HCT116 (cell line): ENCODE data around the gene CENPP. TPM values are rescaled to one million over a fixed set of nuclear protein-coding genes. Genes with fewer than 3 reads are reported as not detected.

ENCODE experiments used
- ATAC-seq: fragments of 200-7000 bp; cut with Tn5 transposase; 2 replicates; pipeline ENCODE4 v1.9.1; 2020; ENCODE audit warnings: mild to moderate bottlenecking, moderate library complexity
- BruUV-seq: library from RNA; stranded (reverse); fragments of 400-500 nt; replicated peaks from 2 replicates; lab custom pipeline; 2021; lab: Mats Ljungman, UMichigan
- CTCF ChIA-PET: fragments of 300-600 bp; sonication (Branson Sonifier 250); formaldehyde crosslinking; loops from one replicate; lab custom pipeline; 2021; ENCODE audit warnings: antibody characterized with exemption; lab: Charles Lee
- POLR2A ChIA-PET: fragments of 300-600, 350-600 bp; sonication (Branson Sonifier 250); formaldehyde crosslinking; loops from one replicate; lab custom pipeline; 2021; ENCODE audit warnings: antibody characterized with exemption; lab: Charles Lee
- RAD21 ChIA-PET, 2 experiments: fragments of 300-600 bp; sonication (Branson Sonifier 250); formaldehyde crosslinking; loops; one replicate each; lab custom pipeline; 2023; ENCODE audit warnings: low total read pairs in 2 of 2; ENCODE audit not compliant: uncharacterized antibody in 2 of 2, unreplicated experiment in 2 of 2, low non-redundant PET in 1 of 2; lab: Charles Lee
- DNase-seq: peaks from one replicate; pipeline ENCODE4 v3.0.0-alpha.2; 2010; ENCODE audit warnings: low read depth, low spot score
- H2AFZ ChIP-seq: fragments of 200-600 bp; shearing (Covaris generic), sonication (generic); 2 replicates; pipeline ENCODE4 v1.6.1; 2017; ENCODE audit warnings: low read depth, mixed run types, mixed read lengths, antibody characterized with exemption, low read length; ENCODE audit not compliant: poor library complexity, severe bottlenecking
- H3K27ac ChIP-seq: 2 replicates; pipeline ENCODE4 v1.5.1; 2012; ENCODE audit warnings: low read depth, low read length
- H3K27me3 ChIP-seq: fragments of 200-600 bp; sonication (generic); 2 replicates; pipeline ENCODE4 v1.6.1; 2016; ENCODE audit warnings: mixed run types, low read length, mixed read lengths; ENCODE audit not compliant: insufficient read depth
- H3K36me3 ChIP-seq, 2 experiments: fragments of 200-500 bp in 1 of 2; fragments of 200-600 bp in 1 of 2; sonication (Bioruptor generic) in 1 of 2; sonication (generic) in 1 of 2; 2 replicates each; pipeline versions ENCODE4 v1.5.1 to v1.6.1; 2014 to 2016; ENCODE audit warnings: low read length in 2 of 2, inconsistent platforms in 1 of 2, mixed read lengths in 1 of 2, mixed run types in 1 of 2; ENCODE audit not compliant: insufficient read depth in 2 of 2, control insufficient read depth in 1 of 2
- H3K4me1 ChIP-seq, 2 experiments: fragments of 200-600 bp in 1 of 2; sonication (generic) in 1 of 2; 2 replicates each; pipeline versions ENCODE4 v1.5.1 to v1.6.1; 2012 to 2017; ENCODE audit warnings: low read length in 2 of 2, inconsistent platforms in 1 of 2, mild to moderate bottlenecking in 1 of 2, mixed read lengths in 1 of 2, mixed run types in 1 of 2, moderate library complexity in 1 of 2; ENCODE audit not compliant: insufficient read depth in 2 of 2, control insufficient read depth in 1 of 2
- H3K4me2 ChIP-seq: fragments of 200-600 bp; sonication (generic); 2 replicates; pipeline ENCODE4 v1.6.1; 2017; ENCODE audit warnings: mixed run types, low read length, mixed read lengths
- H3K4me3 ChIP-seq, 2 experiments: fragments of 200-600 bp in 1 of 2; sonication (generic) in 1 of 2; replicated peaks in 1 of 2; 2 replicates each; pipeline ENCODE4 v1.5.1; 2011 to 2016; ENCODE audit warnings: low read length in 2 of 2, control low read depth in 1 of 2, low read depth in 1 of 2, mild to moderate bottlenecking in 1 of 2, mixed read lengths in 1 of 2, mixed run types in 1 of 2
- H3K79me2 ChIP-seq: fragments of 200-600 bp; sonication (generic); 2 replicates; pipeline ENCODE4 v1.6.1; 2017; ENCODE audit warnings: mild to moderate bottlenecking, mixed run types, low read length, moderate library complexity, mixed read lengths; ENCODE audit not compliant: insufficient read depth
- H3K9ac ChIP-seq: fragments of 200-600 bp; sonication (generic); 2 replicates; pipeline ENCODE4 v1.6.1; 2016; ENCODE audit warnings: low read length, mixed read lengths
- H3K9me2 ChIP-seq: fragments of 200-600 bp; sonication (generic), shearing (Covaris generic); 2 replicates; pipeline ENCODE4 v1.6.1; 2017; ENCODE audit warnings: mixed run types, mild to moderate bottlenecking, moderate library complexity; ENCODE audit not compliant: insufficient read depth
- H3K9me3 ChIP-seq, 2 experiments: fragments of 200-500 bp in 1 of 2; fragments of 200-600 bp in 1 of 2; sonication (Bioruptor generic) in 1 of 2; sonication (generic) in 1 of 2; 2 replicates each; pipeline ENCODE4 v1.6.1; 2014 to 2017; ENCODE audit warnings: low read length in 2 of 2, mixed read lengths in 2 of 2, inconsistent platforms in 1 of 2, low read depth in 1 of 2, mild to moderate bottlenecking in 1 of 2, mixed run types in 1 of 2, moderate library complexity in 1 of 2; ENCODE audit not compliant: control insufficient read depth in 1 of 2, insufficient read depth in 1 of 2
- H4K20me1 ChIP-seq: fragments of 200-600 bp; sonication (generic), shearing (Covaris generic); 2 replicates; pipeline ENCODE4 v1.6.1; 2017; ENCODE audit warnings: mixed run types, mild to moderate bottlenecking, moderate library complexity; ENCODE audit not compliant: insufficient read depth
- ATF3 ChIP-seq: IDR thresholded peaks from 2 replicates; pipeline ENCODE4 v1.6.1; 2012
- CBX3 ChIP-seq: IDR thresholded peaks from 2 replicates; pipeline ENCODE4 v1.6.1; 2012; ENCODE audit warnings: low read depth
- CEBPB ChIP-seq: IDR thresholded peaks from 2 replicates; pipeline ENCODE4 v1.6.1; 2012; ENCODE audit warnings: low read depth
- EGR1 ChIP-seq: IDR thresholded peaks from 2 replicates; pipeline ENCODE4 v1.6.1; 2012; ENCODE audit warnings: low read depth
- ELF1 ChIP-seq: IDR thresholded peaks from 2 replicates; pipeline ENCODE4 v1.6.1; 2012; ENCODE audit warnings: low read depth, borderline replicate concordance
- MAX ChIP-seq: IDR thresholded peaks from 2 replicates; pipeline ENCODE4 v1.6.1; 2012
- POLR2A ChIP-seq: IDR thresholded peaks from 2 replicates; pipeline ENCODE4 v1.7.0; 2011; ENCODE audit warnings: borderline replicate concordance; ENCODE audit not compliant: insufficient read depth, insufficient read length; ENCODE audit errors: extremely low read depth
- RAD21 ChIP-seq: IDR thresholded peaks from 2 replicates; pipeline ENCODE4 v1.6.1; 2012; ENCODE audit warnings: low read depth, mild to moderate bottlenecking
- SIN3A ChIP-seq: IDR thresholded peaks from 2 replicates; pipeline ENCODE4 v1.6.1; 2012; ENCODE audit warnings: low read depth
- SP1 ChIP-seq: IDR thresholded peaks from 2 replicates; pipeline ENCODE4 v1.6.1; 2012; ENCODE audit warnings: low read depth
- SRF ChIP-seq: IDR thresholded peaks from 2 replicates; pipeline ENCODE4 v1.6.1; 2012; ENCODE audit warnings: low read depth
- YY1 ChIP-seq: IDR thresholded peaks from 2 replicates; pipeline ENCODE4 v1.6.1; 2011; ENCODE audit warnings: low read length, low read depth, moderate library complexity, mild to moderate bottlenecking; ENCODE audit not compliant: insufficient replicate concordance; ENCODE audit errors: extremely low read depth
- ZFX ChIP-seq: fragments of 450-650 bp; IDR thresholded peaks from 2 replicates; pipeline ENCODE4 v1.6.1; 2017
- intact Hi-C: fragments of 100-400 bp; cut with micrococcal nuclease; formaldehyde crosslinking; loops from 2 replicates; pipeline ENCODE4 v1.10.0; 2022
- total RNA-seq: library from RNA; stranded (reverse); gene quantifications from one replicate; pipeline ENCODE4 v1.2.1, GENCODE V29; 2021; ENCODE audit not compliant: unreplicated experiment
- TF ChIP-seq, protein P1 (sequence below): IDR thresholded peaks from 2 replicates; pipeline ENCODE4 v1.6.1; 2012; ENCODE audit warnings: low read depth

Gene CENPP
- total RNA-seq, 1 experiment from 2014 or later = 7.0 TPM

GRCh38 chr9:92659601-92660000 lies 333.8 kb downstream of the CENPP start (continued):
- TF ChIP-seq SP1 (no peak), EGR1 (no peak), CBX3 (no peak)

GRCh38 chr9:92660266-92660665 lies 334.5 kb downstream of the CENPP start:
- H4K20me1 ChIP-seq = no peaks in the 10 kb centered on the region
- no peaks in the 10 kb centered on the region for H3K27me3 ChIP-seq
- H3K9ac ChIP-seq = no peak overlapping the region
- H2AFZ ChIP-seq = no peak overlapping the region
- no peak for TF ChIP-seq POLR2A
- TF ChIP-seq ELF1 = no peak
- TF ChIP-seq, all 23 proteins: peak for 0
- H3K79me2 ChIP-seq = peaks cover 76% of the 10 kb centered on the region
- no peak overlapping the region for H3K27ac ChIP-seq
- RAD21 ChIA-PET = no interaction called here
- no peaks in the 10 kb centered on the region for H3K9me3 ChIP-seq
- intact Hi-C loops = no loop called here
- no TSS peak for BruUV-seq
- H3K4me1 ChIP-seq = no peaks in the 10 kb centered on the region
- DNase-seq (no peak), ATAC-seq (no peak)
- POLR2A ChIA-PET = interaction anchor here (1.3 kb wide), 1 partner anchor 10 kb away, joined by 3 read pairs; the partner anchor contains the start of gene IPPK
- no peaks in the 10 kb centered on the region for H3K9me2 ChIP-seq
- no peak overlapping the region for H3K4me3 ChIP-seq
- H3K4me2 ChIP-seq = no peak overlapping the region
- CTCF ChIA-PET = no interaction called here
- peaks cover 2 to 4% of the 10 kb centered on the region in 2 experiments; a peak in 3 of 4 replicates for H3K36me3 ChIP-seq

GRCh38 chr9:92661127-92661526 lies 335.4 kb downstream of the CENPP start:
- RAD21 ChIA-PET = no interaction called here
- H3K36me3 ChIP-seq = peaks cover 4 to 8% of the 10 kb centered on the region in 2 experiments; a peak in 2 of 4 replicates
- H3K79me2 ChIP-seq = peaks cover 84% of the 10 kb centered on the region
- DNase-seq (no peak), ATAC-seq (no peak)
- POLR2A ChIA-PET = no interaction called here
- no peaks in the 10 kb centered on the region for H3K9me2 ChIP-seq
- no peaks in the 10 kb centered on the region for H3K4me1 ChIP-seq
- no peak overlapping the region for H2AFZ ChIP-seq
- no peaks in the 10 kb centered on the region for H4K20me1 ChIP-seq
- H3K9ac ChIP-seq = no peak overlapping the region
- no TSS peak for BruUV-seq
- no peak overlapping the region for H3K27ac ChIP-seq
- no peaks in the 10 kb centered on the region for H3K9me3 ChIP-seq
- H3K4me3 ChIP-seq = no peak overlapping the region
- CTCF ChIA-PET = no interaction called here
- no peak overlapping the region for H3K4me2 ChIP-seq
- intact Hi-C loops = no loop called here
- no peaks in the 10 kb centered on the region for H3K27me3 ChIP-seq
- TF ChIP-seq, protein P1, sequence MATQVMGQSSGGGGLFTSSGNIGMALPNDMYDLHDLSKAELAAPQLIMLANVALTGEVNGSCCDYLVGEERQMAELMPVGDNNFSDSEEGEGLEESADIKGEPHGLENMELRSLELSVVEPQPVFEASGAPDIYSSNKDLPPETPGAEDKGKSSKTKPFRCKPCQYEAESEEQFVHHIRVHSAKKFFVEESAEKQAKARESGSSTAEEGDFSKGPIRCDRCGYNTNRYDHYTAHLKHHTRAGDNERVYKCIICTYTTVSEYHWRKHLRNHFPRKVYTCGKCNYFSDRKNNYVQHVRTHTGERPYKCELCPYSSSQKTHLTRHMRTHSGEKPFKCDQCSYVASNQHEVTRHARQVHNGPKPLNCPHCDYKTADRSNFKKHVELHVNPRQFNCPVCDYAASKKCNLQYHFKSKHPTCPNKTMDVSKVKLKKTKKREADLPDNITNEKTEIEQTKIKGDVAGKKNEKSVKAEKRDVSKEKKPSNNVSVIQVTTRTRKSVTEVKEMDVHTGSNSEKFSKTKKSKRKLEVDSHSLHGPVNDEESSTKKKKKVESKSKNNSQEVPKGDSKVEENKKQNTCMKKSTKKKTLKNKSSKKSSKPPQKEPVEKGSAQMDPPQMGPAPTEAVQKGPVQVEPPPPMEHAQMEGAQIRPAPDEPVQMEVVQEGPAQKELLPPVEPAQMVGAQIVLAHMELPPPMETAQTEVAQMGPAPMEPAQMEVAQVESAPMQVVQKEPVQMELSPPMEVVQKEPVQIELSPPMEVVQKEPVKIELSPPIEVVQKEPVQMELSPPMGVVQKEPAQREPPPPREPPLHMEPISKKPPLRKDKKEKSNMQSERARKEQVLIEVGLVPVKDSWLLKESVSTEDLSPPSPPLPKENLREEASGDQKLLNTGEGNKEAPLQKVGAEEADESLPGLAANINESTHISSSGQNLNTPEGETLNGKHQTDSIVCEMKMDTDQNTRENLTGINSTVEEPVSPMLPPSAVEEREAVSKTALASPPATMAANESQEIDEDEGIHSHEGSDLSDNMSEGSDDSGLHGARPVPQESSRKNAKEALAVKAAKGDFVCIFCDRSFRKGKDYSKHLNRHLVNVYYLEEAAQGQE = no peak
- TF ChIP-seq SRF (no peak), RAD21 (no peak), CBX3 (no peak), SP1 (no peak), YY1 (no peak), SIN3A (no peak), ELF1 (no peak), CEBPB (no peak), MAX (no peak), ZFX (no peak), ATF3 (no peak), EGR1 (no peak), POLR2A (no peak)
